K562 (cell line): ENCODE data around the gene HSPA1L. TPM values are rescaled to one million over a fixed set of nuclear protein-coding genes. Genes with fewer than 3 reads are reported as not detected.

Experiments
- CBX5 ChIP-seq: IDR thresholded peaks from 2 replicates; pipeline ENCODE4 v1.6.1; 2014; ENCODE audit warnings: low read depth, borderline replicate concordance
- CEBPB ChIP-seq: fragments of 450-650 bp; IDR thresholded peaks from 2 replicates; pipeline ENCODE4 v1.6.1; 2016; ENCODE audit warnings: missing genetic modification characterization, missing compliant biosample characterization
- DMBX1 ChIP-seq: fragments of 250-450 bp; sonication (Bioruptor Pico); IDR thresholded peaks from 2 replicates; pipeline ENCODE4 v1.8.0; 2022; ENCODE audit warnings: inconsistent platforms, mild to moderate bottlenecking, moderate library complexity, borderline replicate concordance
- GTF2B ChIP-seq: IDR thresholded peaks from 2 replicates; pipeline ENCODE4 v1.6.1; 2011; ENCODE audit not compliant: insufficient read length; ENCODE audit errors: extremely low read depth
- THAP12 ChIP-seq: fragments of 250-450 bp; sonication (Bioruptor Pico); IDR thresholded peaks from 2 replicates; pipeline ENCODE4 v1.9.0; 2021; ENCODE audit warnings: mild to moderate bottlenecking, inconsistent platforms
- TSC22D4 ChIP-seq: fragments of 450-650 bp; IDR thresholded peaks from 2 replicates; pipeline ENCODE4 v1.6.1; 2016; ENCODE audit warnings: missing genetic modification characterization, missing biosample characterization, control low read depth
- ZNF609 ChIP-seq: sonication (generic); formaldehyde crosslinking; IDR thresholded peaks from 2 replicates; pipeline ENCODE4 v1.8.1; 2023; ENCODE audit warnings: missing genetic modification reagents, mild to moderate bottlenecking, borderline replicate concordance
- polyA plus RNA-seq, 8 experiments: library from polyadenylated mRNA; depleted of rRNA in 4 of 8; stranded (reverse) in 5 of 8; unstranded in 3 of 8; fragments of >200 nt; fragmentation: Nextera tagmentation in 2 of 8; fragmentation: Illumina TruSeq in 1 of 8; extraction: Ambion mirVana in 2 of 8; extraction: Trizol in 1 of 8; gene quantifications; 2 replicates each; pipeline versions ENCODE4 v1.2.1 to v1.2.3, GENCODE V29; 2011 to 2014; ENCODE audit warnings: inconsistent platforms in 1 of 8, missing spikeins in 1 of 8
- total RNA-seq, 7 experiments: library from RNA; depleted of rRNA in 6 of 7; stranded (reverse); fragments of >200 nt in 6 of 7; fragmentation: Illumina TruSeq in 2 of 7; extraction: Trizol in 2 of 7; gene quantifications; 2 replicates each; pipeline versions ENCODE4 v1.2.1 to v1.2.3, GENCODE V29; 2011 to 2021; ENCODE audit warnings: low replicate concordance in 1 of 7
- TF ChIP-seq, protein P1 (sequence below): fragments of 250-450 bp; sonication (Bioruptor Pico); IDR thresholded peaks from 2 replicates; pipeline ENCODE4 v1.4.0; 2020; ENCODE audit warnings: mild to moderate bottlenecking, moderate library complexity
- TF ChIP-seq, protein P2 (sequence below): fragments of 450-650 bp; IDR thresholded peaks from 2 replicates; pipeline ENCODE4 v1.6.1; 2017; ENCODE audit warnings: antibody characterized with exemption, mild to moderate bottlenecking
- TF ChIP-seq, protein P3 (sequence below): sonication (generic); formaldehyde crosslinking; IDR thresholded peaks from 2 replicates; pipeline ENCODE4 v1.5.0; 2020; ENCODE audit warnings: missing genetic modification reagents

HSPA1L gene
- total and polyA plus RNA-seq, 9 of the 15 experiments (the other 6 are each of a cell fraction or from before 2014, with no cell fraction given) = 0.14 to 2.1 (median 1.3) TPM

- TF ChIP-seq, protein P1, sequence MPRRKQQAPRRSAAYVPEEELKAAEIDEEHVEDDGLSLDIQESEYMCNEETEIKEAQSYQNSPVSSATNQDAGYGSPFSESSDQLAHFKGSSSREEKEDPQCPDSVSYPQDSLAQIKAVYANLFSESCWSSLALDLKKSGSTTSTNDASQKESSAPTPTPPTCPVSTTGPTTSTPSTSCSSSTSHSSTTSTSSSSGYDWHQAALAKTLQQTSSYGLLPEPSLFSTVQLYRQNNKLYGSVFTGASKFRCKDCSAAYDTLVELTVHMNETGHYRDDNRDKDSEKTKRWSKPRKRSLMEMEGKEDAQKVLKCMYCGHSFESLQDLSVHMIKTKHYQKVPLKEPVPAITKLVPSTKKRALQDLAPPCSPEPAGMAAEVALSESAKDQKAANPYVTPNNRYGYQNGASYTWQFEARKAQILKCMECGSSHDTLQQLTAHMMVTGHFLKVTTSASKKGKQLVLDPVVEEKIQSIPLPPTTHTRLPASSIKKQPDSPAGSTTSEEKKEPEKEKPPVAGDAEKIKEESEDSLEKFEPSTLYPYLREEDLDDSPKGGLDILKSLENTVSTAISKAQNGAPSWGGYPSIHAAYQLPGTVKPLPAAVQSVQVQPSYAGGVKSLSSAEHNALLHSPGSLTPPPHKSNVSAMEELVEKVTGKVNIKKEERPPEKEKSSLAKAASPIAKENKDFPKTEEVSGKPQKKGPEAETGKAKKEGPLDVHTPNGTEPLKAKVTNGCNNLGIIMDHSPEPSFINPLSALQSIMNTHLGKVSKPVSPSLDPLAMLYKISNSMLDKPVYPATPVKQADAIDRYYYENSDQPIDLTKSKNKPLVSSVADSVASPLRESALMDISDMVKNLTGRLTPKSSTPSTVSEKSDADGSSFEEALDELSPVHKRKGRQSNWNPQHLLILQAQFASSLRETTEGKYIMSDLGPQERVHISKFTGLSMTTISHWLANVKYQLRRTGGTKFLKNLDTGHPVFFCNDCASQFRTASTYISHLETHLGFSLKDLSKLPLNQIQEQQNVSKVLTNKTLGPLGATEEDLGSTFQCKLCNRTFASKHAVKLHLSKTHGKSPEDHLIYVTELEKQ (CRISPR knock-in tag) = no peak
- 0 out of 2 replicates have a peak, but pooled peaks have one; percentile 4 for TF ChIP-seq CEBPB
- no peak for TF ChIP-seq DMBX1
- TF ChIP-seq TSC22D4 (tag) = no peak
- TF ChIP-seq THAP12 (CRISPR knock-in tag) = no peak
- TF ChIP-seq CBX5 = no peak
- TF ChIP-seq, protein P2, sequence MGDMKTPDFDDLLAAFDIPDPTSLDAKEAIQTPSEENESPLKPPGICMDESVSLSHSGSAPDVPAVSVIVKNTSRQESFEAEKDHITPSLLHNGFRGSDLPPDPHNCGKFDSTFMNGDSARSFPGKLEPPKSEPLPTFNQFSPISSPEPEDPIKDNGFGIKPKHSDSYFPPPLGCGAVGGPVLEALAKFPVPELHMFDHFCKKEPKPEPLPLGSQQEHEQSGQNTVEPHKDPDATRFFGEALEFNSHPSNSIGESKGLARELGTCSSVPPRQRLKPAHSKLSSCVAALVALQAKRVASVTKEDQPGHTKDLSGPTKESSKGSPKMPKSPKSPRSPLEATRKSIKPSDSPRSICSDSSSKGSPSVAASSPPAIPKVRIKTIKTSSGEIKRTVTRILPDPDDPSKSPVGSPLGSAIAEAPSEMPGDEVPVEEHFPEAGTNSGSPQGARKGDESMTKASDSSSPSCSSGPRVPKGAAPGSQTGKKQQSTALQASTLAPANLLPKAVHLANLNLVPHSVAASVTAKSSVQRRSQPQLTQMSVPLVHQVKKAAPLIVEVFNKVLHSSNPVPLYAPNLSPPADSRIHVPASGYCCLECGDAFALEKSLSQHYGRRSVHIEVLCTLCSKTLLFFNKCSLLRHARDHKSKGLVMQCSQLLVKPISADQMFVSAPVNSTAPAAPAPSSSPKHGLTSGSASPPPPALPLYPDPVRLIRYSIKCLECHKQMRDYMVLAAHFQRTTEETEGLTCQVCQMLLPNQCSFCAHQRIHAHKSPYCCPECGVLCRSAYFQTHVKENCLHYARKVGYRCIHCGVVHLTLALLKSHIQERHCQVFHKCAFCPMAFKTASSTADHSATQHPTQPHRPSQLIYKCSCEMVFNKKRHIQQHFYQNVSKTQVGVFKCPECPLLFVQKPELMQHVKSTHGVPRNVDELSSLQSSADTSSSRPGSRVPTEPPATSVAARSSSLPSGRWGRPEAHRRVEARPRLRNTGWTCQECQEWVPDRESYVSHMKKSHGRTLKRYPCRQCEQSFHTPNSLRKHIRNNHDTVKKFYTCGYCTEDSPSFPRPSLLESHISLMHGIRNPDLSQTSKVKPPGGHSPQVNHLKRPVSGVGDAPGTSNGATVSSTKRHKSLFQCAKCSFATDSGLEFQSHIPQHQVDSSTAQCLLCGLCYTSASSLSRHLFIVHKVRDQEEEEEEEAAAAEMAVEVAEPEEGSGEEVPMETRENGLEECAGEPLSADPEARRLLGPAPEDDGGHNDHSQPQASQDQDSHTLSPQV = no peak
- TF ChIP-seq GTF2B = no peak
- peak; percentile 58; the same call in 1 of the 2 replicates for TF ChIP-seq ZNF609
- TF ChIP-seq, protein P3, sequence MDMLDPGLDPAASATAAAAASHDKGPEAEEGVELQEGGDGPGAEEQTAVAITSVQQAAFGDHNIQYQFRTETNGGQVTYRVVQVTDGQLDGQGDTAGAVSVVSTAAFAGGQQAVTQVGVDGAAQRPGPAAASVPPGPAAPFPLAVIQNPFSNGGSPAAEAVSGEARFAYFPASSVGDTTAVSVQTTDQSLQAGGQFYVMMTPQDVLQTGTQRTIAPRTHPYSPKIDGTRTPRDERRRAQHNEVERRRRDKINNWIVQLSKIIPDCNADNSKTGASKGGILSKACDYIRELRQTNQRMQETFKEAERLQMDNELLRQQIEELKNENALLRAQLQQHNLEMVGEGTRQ (CRISPR knock-in tag) = no peak
These were observed 15.8 kb upstream of the HSPA1L start (continued) for GRCh38 chr6:31830886-31831335.
